ENCODE measurements around the gene SMYD3.
A peak's percentile ranks its signal among the peaks of the same experiment; 100 is the strongest.
"Not testable (repeated sequence)": the region's sequence is repeated elsewhere in the genome, so short reads cannot be mapped to it uniquely, and the experiment has no call there.

The SMYD3 gene

DNA sequence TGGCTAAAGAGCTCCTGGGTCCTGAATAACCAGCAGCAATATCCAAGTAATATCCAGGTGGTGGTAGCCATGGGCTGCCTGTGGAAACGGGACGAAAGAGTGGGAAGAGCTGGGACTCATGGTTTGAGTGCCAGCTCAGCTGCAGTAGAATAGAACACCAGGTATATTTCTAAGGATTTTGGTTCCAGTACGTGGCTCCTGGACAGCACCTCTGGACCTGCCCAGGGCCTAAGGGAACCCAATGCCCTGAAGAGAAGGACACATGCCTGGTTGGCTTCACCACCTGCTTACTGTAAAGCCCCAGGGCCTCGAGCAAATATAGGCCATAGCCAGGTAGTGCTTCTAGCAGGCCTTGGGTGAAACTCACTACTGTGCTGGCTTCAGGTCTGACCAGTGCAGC lies 785.6 kb downstream of the SMYD3 start:
- no peak for DNase-seq (ENCODE audit: low read depth)
- TF ChIP-seq, protein P1, sequence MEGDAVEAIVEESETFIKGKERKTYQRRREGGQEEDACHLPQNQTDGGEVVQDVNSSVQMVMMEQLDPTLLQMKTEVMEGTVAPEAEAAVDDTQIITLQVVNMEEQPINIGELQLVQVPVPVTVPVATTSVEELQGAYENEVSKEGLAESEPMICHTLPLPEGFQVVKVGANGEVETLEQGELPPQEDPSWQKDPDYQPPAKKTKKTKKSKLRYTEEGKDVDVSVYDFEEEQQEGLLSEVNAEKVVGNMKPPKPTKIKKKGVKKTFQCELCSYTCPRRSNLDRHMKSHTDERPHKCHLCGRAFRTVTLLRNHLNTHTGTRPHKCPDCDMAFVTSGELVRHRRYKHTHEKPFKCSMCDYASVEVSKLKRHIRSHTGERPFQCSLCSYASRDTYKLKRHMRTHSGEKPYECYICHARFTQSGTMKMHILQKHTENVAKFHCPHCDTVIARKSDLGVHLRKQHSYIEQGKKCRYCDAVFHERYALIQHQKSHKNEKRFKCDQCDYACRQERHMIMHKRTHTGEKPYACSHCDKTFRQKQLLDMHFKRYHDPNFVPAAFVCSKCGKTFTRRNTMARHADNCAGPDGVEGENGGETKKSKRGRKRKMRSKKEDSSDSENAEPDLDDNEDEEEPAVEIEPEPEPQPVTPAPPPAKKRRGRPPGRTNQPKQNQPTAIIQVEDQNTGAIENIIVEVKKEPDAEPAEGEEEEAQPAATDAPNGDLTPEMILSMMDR (conservative IDR thresholded peaks at IDR 0.05; ENCODE audit: low read depth, low read length), result no peak
- H3K4me3 ChIP-seq (ENCODE audit: low read depth, low read length), result no peak overlapping the region

DNA sequence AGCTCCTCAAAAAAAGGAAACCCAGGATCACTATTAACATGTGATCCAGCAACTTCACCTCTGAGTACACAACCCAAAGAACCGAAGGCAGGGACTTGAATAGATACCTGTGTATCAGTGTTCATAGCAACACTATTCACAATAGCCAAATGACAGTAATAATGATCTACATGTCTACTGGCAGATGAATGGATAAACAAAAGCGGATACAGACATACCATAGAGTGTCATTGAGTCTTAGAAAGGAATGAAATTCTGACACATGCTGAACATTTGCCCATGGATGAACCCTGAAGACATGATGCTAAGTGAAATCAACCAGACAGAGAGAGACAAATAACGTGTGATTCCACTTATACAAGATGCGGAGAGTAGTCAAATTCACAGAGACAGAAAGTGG lies 788.1 kb downstream of the SMYD3 start:
- no peak overlapping the region for H3K4me3 ChIP-seq (ENCODE audit: low read depth, low read length)
- no peak for DNase-seq (ENCODE audit: low read depth)
- TF ChIP-seq, protein P1 (conservative IDR thresholded peaks at IDR 0.05; ENCODE audit: low read depth, low read length), result no peak

DNA sequence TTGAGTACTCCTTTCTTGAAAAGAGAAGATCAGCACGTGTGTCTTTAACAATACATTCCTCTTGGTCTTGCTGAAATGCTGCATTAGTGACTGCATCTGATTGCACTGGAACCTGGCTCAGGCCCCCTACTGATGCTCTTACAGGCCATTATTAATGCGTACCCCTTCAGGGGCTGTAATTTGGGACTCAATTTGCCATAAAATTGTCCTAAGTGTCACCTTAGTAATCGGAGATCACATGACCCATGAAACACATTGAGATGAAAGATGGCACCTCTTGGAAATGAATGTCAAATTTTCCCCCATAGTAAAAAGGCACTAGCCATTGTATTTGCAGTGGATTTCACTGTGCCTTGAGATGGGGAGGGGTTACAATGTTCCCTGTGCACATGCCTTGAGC lies 789.0 kb downstream of the SMYD3 start:
- TF ChIP-seq, protein P1 (conservative IDR thresholded peaks at IDR 0.05; ENCODE audit: low read depth, low read length), result no peak
- no peak for DNase-seq (ENCODE audit: low read depth)
- H3K4me3 ChIP-seq (ENCODE audit: low read depth, low read length), result no peak overlapping the region

DNA sequence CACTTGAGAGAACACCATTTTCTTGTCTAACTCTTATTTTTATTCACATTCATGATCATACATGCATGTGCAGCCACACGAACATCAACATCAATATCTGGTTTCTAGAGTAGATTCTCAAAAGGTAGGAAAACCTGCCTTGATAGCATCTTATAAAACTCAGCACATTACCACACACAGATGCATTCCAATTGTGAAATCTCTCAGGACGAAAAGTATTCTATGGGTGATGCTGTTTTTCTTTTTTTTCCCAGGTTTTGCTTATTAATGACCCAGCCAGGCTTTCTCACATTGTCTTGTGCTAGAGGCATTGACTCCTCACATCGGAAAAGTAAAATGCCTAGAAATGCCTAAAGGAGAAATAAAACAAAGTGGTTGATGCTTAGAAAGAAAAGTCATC lies 789.5 kb downstream of the SMYD3 start:
- peak; percentile 25 for DNase-seq (ENCODE audit: low read depth)
- TF ChIP-seq, protein P1 (conservative IDR thresholded peaks at IDR 0.05; ENCODE audit: low read depth, low read length), result no peak
- no peak overlapping the region for H3K4me3 ChIP-seq (ENCODE audit: low read depth, low read length)

DNA sequence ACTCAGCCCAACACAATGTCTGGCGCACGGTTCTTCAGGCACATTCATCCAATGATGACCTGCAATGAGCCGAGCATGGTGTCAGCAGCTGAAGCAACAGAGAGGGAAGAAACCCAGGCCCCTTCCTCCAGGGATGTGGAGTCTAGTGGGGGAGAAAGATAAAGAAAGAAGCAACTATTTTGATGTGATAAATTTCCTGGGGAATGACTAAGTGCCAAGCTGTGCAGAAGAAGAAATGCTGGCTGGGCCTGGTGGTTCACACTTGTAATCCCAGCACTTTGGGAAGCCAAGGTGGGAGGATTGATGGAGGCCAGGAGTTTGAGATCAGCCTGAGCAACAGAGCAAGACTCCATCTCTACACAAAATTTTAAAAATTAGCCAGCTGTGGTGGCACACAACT lies 790.5 kb downstream of the SMYD3 start:
- no peak for DNase-seq (ENCODE audit: low read depth)
- TF ChIP-seq, protein P1 (conservative IDR thresholded peaks at IDR 0.05; ENCODE audit: low read depth, low read length), result no peak
- no peak overlapping the region for H3K4me3 ChIP-seq (ENCODE audit: low read depth, low read length)

DNA sequence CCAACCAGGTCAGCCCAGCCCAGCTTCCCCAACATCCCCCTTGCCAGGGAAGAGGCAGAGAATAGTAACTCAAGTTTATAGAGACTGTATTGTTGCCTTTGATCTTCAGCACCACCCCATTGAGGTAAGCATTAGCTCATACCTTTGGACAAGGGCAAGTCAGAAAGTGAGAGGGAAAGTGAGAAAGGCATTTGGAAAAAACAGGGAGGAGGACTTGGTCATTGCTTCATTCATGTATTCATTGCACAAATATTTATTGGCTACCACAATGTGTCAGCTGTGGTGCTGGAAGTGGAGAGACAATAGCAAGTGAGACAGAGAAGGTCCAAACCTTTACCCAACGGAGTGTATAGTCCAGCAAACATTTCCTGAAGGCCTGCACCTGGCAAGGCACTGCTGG lies 791.1 kb downstream of the SMYD3 start:
- peak; percentile 75 for DNase-seq (ENCODE audit: low read depth)

DNA sequence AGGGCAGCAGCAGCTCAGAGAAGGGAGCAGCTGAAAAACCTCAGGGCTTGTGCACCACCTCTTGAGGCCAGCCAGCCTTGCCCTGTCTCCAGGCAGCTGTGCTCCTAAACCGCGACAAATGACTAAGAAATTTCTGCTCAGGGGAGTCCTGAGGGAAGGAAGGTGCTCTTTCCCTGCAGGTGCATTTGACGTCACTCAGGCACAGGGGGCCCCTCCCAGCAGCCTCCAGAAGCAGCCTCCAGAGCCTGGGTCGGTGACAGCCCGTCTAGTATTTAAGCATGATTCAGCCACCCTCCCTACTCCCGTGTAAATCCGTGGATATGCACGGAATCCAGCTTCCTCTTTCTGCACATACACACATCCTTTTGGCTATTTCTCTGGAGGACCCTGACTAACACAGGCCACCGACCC lies 791.8 kb downstream of the SMYD3 start:
- H3K4me3 ChIP-seq (ENCODE audit: low read depth, low read length), result no peak overlapping the region
- TF ChIP-seq, protein P1 (conservative IDR thresholded peaks at IDR 0.05; ENCODE audit: low read depth, low read length), result no peak
- DNase-seq (ENCODE audit: low read depth), result peak; percentile 18

More for the DNA sequence above, 791.1 kb downstream of the SMYD3 start:
- H3K4me3 ChIP-seq (ENCODE audit: low read depth, low read length), result no peak overlapping the region
- TF ChIP-seq, protein P1 (conservative IDR thresholded peaks at IDR 0.05; ENCODE audit: low read depth, low read length), result no peak

DNA sequence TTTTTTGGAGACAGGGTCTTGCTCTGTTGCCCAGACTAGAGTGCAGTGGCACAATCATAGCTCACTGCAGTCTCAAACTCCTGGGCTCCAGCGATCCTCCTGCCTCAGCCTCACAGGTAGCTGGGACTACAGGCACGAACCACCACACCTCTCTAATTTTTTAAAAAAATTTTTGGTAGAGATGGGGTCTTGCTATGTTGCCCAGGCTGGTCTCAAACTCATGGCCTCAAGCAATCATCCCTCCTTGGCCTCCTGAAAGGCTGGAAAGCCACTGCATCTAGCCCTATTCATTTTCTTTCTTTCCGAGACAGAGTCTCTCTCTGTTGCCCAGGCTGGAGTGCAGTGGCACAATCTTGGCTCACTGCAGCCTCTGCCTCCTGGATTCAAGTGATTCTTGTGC lies 793.1 kb downstream of the SMYD3 start:
- not testable (repeated sequence) for H3K4me3 ChIP-seq (ENCODE audit: low read depth, low read length); DNase-seq (ENCODE audit: low read depth)
